Spleen (tissue), 11 donors: ENCODE measurements around the gene TPST2. TPM values are rescaled to one million over a fixed set of nuclear protein-coding genes. Genes with fewer than 3 reads are reported as not detected.

ENCODE experiments used
- DNase-seq: peaks from one replicate; pipeline ENCODE4 v3.0.0-alpha.2; 2020
- H3K27ac ChIP-seq, 8 donors: fragments of 200-600 bp; sonication (generic) in 7 of 8; 1 replicate in 4 of 8; 2 replicates in 4 of 8; pipeline versions ENCODE4 v1.5.0 to v1.8.0; 2016 to 2021; ENCODE audit warnings: inconsistent platforms in 4 of 8, mild to moderate bottlenecking in 4 of 8, moderate library complexity in 1 of 8
- H3K27me3 ChIP-seq, 7 donors: fragments of 200-600 bp; sonication (generic) in 6 of 7; replicated peaks in 1 of 7; 1 replicate in 4 of 7; 2 replicates in 3 of 7; pipeline versions ENCODE4 v1.5.0 to v1.8.0; 2016 to 2021; ENCODE audit warnings: inconsistent platforms in 3 of 7, mild to moderate bottlenecking in 1 of 7
- H3K36me3 ChIP-seq, 6 donors: fragments of 200-600 bp; sonication (generic) in 5 of 6; 1 replicate in 4 of 6; 2 replicates in 2 of 6; pipeline versions ENCODE4 v1.5.0 to v1.8.0; 2016 to 2021; ENCODE audit warnings: inconsistent platforms in 2 of 6
- H3K4me1 ChIP-seq, 6 donors: fragments of 200-600 bp; sonication (generic) in 5 of 6; 1 replicate in 3 of 6; 2 replicates in 3 of 6; pipeline versions ENCODE4 v1.5.0 to v1.8.0; 2016 to 2021; ENCODE audit warnings: inconsistent platforms in 3 of 6
- H3K4me3 ChIP-seq, 8 donors: fragments of 200-600 bp; sonication (generic) in 7 of 8; 1 replicate in 4 of 8; 2 replicates in 4 of 8; pipeline versions ENCODE4 v1.5.0 to v1.8.0; 2016 to 2021; ENCODE audit warnings: inconsistent platforms in 4 of 8, mild to moderate bottlenecking in 4 of 8, moderate library complexity in 2 of 8
- H3K9me3 ChIP-seq, 8 donors: fragments of 200-600 bp; sonication (generic) in 7 of 8; 1 replicate in 4 of 8; 2 replicates in 4 of 8; pipeline versions ENCODE4 v1.5.0 to v1.8.0; 2016 to 2021; ENCODE audit warnings: inconsistent platforms in 4 of 8
- POLR2A ChIP-seq, 3 donors: fragments of 450-650 bp; IDR thresholded peaks; one replicate each; pipeline ENCODE4 v1.5.1; 2017; ENCODE audit warnings: antibody characterized with exemption in 3 of 3, mild to moderate bottlenecking in 1 of 3
- POLR2AphosphoS5 ChIP-seq, 3 donors: sonication (generic); formaldehyde crosslinking; IDR thresholded peaks; one replicate each; pipeline ENCODE4 v1.5.1; 2017; ENCODE audit warnings: antibody characterized with exemption in 3 of 3
- WGBS, 5 donors: extraction: QIAGEN DNeasy Blood & Tissue Kit in 3 of 5; methylation state at CpG; one replicate each; pipeline versions ENCODE4 v1.1.5 to v1.1.7; 2013 to 2018; 5-methylcytosine and 5-hydroxymethylcytosine counted together
- intact Hi-C: fragments of 100-400 bp; cut with DNase I; formaldehyde crosslinking; loops from one replicate; pipeline ENCODE4 v1.15.0; 2023; ENCODE audit warnings: low total_unique reads
- polyA plus RNA-seq, 3 donors: library from polyadenylated mRNA; stranded (reverse); fragments of 200-250 nt; gene quantifications; one replicate each; pipeline ENCODE4 v1.2.1, GENCODE V29; 2013
- total RNA-seq, 7 donors: library from RNA; depleted of rRNA in 3 of 7; stranded (reverse); fragments of >200 nt in 3 of 7; fragmentation: NEBNext Ultra II Directional in 4 of 7; extraction: Animal tissue kit (Norgen Biotek cat#: 25700) in 4 of 7; gene quantifications; one replicate each; pipeline versions ENCODE4 v1.1.0 to v1.2.1, GENCODE V29; 2016 to 2021
- TF ChIP-seq, protein P1 (sequence below), 11 experiments: fragments of 200-600 bp in 7 of 11; fragments of 450-650 bp in 4 of 11; sonication (generic) in 4 of 11; IDR thresholded peaks in 8 of 11; conservative IDR thresholded peaks in 3 of 11; 1 replicate in 7 of 11; 2 replicates in 4 of 11; pipeline versions ENCODE4 v1.4.0 to v1.8.0; 2016 to 2021; ENCODE audit warnings: antibody characterized with exemption in 11 of 11, inconsistent platforms in 4 of 11, mild to moderate bottlenecking in 1 of 11
- donor health status: healthy with polysubstance abuse.
- donor health status: DM: no; HTN: no; CAD: no; lungs with moderate emphysema.
- donor health status: DM: no; HTN: no; CAD: no.
- donor health status: Bipolar disorder and iron deficiency.
- donor health status: healthy.
- donor health status: DM: no; HTN: no; CAD: no.
- donor health status: DM: yes; HTN: yes; CAD: no.

Gene TPST2
- total and polyA plus RNA-seq, 10 donors, result 14.6 to 119 (median 54.3) TPM

DNA sequence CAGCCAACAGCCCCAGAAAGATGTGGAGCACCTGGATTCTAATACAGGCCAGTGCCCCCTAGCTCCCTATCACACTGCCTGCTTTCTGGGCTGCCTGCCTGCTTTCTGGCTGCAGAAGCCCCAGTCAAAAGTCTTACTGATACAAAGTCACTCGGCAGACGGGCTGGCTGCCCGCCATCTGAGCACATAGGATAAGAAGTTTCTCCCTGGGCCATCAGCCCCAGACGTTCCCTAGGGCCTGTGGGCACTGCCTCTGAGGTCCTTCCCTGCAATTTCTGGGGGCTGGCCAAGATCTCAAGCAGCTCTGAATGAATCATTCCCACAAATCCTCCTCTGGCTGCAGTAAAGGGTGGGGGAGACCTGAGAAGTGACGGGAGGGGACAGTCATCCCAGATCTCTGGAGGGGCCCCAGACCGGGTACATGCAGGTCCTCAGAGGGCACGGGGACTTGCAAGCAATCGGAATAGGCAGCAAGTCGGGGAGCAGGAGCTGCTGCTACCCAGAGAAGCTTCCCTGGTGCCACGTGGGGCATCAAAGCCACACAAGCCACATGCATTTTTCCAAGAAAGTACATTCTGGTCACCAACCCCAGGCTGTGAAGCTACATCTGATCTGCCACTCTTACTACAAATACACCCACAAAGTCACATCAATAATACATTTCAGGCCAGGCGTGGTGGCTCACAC is 4.7 kb downstream of the TPST2 start:
- TF ChIP-seq POLR2AphosphoS5 (IDR thresholded peaks at IDR 0.05) (no peak), POLR2A (IDR thresholded peaks at IDR 0.05) (no peak)
- TF ChIP-seq, protein P1, sequence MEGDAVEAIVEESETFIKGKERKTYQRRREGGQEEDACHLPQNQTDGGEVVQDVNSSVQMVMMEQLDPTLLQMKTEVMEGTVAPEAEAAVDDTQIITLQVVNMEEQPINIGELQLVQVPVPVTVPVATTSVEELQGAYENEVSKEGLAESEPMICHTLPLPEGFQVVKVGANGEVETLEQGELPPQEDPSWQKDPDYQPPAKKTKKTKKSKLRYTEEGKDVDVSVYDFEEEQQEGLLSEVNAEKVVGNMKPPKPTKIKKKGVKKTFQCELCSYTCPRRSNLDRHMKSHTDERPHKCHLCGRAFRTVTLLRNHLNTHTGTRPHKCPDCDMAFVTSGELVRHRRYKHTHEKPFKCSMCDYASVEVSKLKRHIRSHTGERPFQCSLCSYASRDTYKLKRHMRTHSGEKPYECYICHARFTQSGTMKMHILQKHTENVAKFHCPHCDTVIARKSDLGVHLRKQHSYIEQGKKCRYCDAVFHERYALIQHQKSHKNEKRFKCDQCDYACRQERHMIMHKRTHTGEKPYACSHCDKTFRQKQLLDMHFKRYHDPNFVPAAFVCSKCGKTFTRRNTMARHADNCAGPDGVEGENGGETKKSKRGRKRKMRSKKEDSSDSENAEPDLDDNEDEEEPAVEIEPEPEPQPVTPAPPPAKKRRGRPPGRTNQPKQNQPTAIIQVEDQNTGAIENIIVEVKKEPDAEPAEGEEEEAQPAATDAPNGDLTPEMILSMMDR (IDR thresholded peaks at IDR 0.05 in 8 of 11, conservative IDR thresholded peaks at IDR 0.05 in 3 of 11), result no peak
- Histone ChIP-seq H3K4me3 (no peak overlapping the region), H3K9me3 (peaks cover 0 to 3% (median 0%) of the 10 kb centered on the region in 8 donors), H3K4me1 (peaks cover 23 to 89% (median 61%) of the 10 kb centered on the region in 6 donors), H3K27me3 (no peaks in the 10 kb centered on the region), H3K36me3 (peaks cover 0 to 38% (median 12%) of the 10 kb centered on the region in 6 donors), H3K27ac (peak overlapping the region in 3 of 8 donors; percentile 11 to 56 (median 26))
- DNase-seq, result peak; percentile 66
- intact Hi-C loops, result no loop called here
- 61 to 69% (median 65%) methylated on average over 8 to 11 of the region's 11 CpGs for WGBS, 5 donors

DNA sequence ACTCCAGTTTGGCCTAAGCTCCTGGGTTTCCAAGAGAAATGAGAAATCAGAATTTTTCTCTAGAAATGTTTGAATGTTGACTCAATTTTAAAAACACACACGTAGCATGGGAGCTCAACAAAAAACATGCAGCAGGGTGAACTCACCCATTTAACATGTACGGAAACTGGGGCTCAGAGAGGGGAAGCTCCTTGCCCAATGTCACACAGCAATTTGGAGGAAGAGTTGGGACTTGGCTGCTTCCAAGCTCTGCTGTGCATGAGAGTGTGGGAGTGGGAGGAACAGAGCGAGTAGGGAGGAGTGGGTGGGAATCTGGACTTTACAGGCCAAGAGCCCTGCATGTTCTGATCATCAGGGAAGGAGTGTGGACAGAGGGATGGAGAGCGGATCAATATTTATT is 5.9 kb downstream of the TPST2 start:
- H3K4me3 ChIP-seq, result no peak overlapping the region
- 66 to 84% (median 72%) methylated on average over 4 of the region's 4 CpGs for WGBS, 5 donors
- no peaks in the 10 kb centered on the region for H3K27me3 ChIP-seq
- peaks cover 0 to 38% (median 12%) of the 10 kb centered on the region in 6 donors for H3K36me3 ChIP-seq
- peak overlapping the region in 1 of 8 donors; percentile 56 for H3K27ac ChIP-seq
- peak; percentile 15 for DNase-seq
- no peak for TF ChIP-seq POLR2AphosphoS5 (IDR thresholded peaks at IDR 0.05)
- TF ChIP-seq POLR2A (IDR thresholded peaks at IDR 0.05), result no peak
- TF ChIP-seq, protein P1 (IDR thresholded peaks at IDR 0.05 in 8 of 11, conservative IDR thresholded peaks at IDR 0.05 in 3 of 11), result no peak
- peaks cover 33 to 95% (median 71%) of the 10 kb centered on the region in 6 donors for H3K4me1 ChIP-seq
- intact Hi-C loops, result no loop called here
- H3K9me3 ChIP-seq, result peaks cover 0 to 3% (median 0%) of the 10 kb centered on the region in 8 donors

DNA sequence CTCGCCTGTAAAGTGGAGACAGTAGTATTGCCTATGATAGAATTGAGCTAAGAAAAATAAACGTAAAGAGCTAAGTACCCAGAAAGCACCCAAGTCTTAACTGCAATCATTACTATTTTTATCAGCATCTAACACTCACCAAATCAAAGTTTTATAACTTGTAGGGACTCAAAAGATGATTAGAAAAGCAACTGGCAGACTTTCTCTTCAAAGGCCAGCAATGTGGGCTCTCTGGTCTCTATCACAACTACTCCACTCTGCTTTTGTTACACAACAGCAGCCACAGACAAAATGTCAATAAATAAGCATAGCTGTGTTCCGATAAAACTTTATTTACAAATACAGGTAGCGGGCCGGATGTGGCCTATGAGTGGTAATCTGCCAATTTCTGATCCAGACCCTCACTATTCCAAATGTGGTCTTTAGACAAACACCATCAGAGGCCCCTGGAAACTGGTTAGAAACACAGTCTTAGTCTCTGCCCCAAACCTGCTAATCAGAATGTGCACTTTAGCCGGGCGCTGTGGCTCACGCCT is 8.2 kb downstream of the TPST2 start:
- Histone ChIP-seq H3K36me3 (peaks cover 0 to 38% (median 12%) of the 10 kb centered on the region in 6 donors), H3K4me1 (peaks cover 29 to 95% (median 61%) of the 10 kb centered on the region in 6 donors), H3K27ac (no peak overlapping the region), H3K9me3 (no peaks in the 10 kb centered on the region), H3K4me3 (no peak overlapping the region), H3K27me3 (no peaks in the 10 kb centered on the region)
- TF ChIP-seq, protein P1 (IDR thresholded peaks at IDR 0.05 in 8 of 11, conservative IDR thresholded peaks at IDR 0.05 in 3 of 11), result no peak
- WGBS, 5 donors, result 96 to 97% (median 96%) methylated on average over 8 of the region's 8 CpGs
- DNase-seq, result peak; percentile 17
- intact Hi-C loops, result no loop called here

DNA sequence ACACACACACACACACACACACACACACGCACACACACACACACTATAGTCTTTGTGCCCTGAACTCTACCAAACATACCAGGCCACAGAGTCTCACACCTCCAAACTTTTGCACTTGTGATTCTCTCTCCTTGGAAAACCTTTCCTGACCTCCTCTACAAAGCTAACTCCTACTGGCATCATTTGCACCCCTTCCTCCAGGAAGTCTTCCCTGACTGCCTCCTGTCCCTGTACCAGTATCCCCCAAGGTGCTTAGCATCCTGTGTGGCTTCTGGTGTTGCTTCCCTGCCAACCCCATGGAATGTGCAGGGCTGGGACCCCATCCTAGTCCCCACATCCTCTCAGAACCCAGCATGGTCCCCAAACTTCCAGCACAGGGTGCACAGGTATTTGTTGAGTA is 8.9 kb downstream of the TPST2 start:
- H3K27ac ChIP-seq, result peak overlapping the region in 2 of 8 donors; percentile 26 to 36
- WGBS, 5 donors, result 40 to 66% (median 54%) methylated on average over 1 of the region's 1 CpG
- intact Hi-C loops, result no loop called here

More for the DNA sequence above, 8.9 kb downstream of the TPST2 start:
- DNase-seq, result peak; percentile 16
- Histone ChIP-seq H3K4me3 (no peak overlapping the region), H3K4me1 (peaks cover 22 to 95% (median 61%) of the 10 kb centered on the region in 6 donors), H3K36me3 (peaks cover 0 to 35% (median 12%) of the 10 kb centered on the region in 6 donors), H3K27me3 (no peaks in the 10 kb centered on the region), H3K9me3 (no peaks in the 10 kb centered on the region)
- TF ChIP-seq, protein P1 (IDR thresholded peaks at IDR 0.05 in 8 of 11, conservative IDR thresholded peaks at IDR 0.05 in 3 of 11), result no peak
- no peak for TF ChIP-seq POLR2A (IDR thresholded peaks at IDR 0.05)
- TF ChIP-seq POLR2AphosphoS5 (IDR thresholded peaks at IDR 0.05), result no peak
